K562 (cell line): ENCODE results near the gene QKI. TPM values are rescaled to one million over a fixed set of nuclear protein-coding genes. Genes with fewer than 3 reads are reported as not detected.
A peak's percentile ranks its signal among the peaks of the same experiment; 100 is the strongest.

ENCODE experiments used
- FOXK1 ChIP-seq: sonication (generic); formaldehyde crosslinking; IDR thresholded peaks from 2 replicates; pipeline ENCODE4 v1.8.0; 2022; ENCODE audit warnings: missing genetic modification reagents, mild to moderate bottlenecking, borderline replicate concordance
- GABPA ChIP-seq: fragments of 200-800 bp; sonication (Bioruptor generic); conservative IDR thresholded peaks from 2 replicates; pipeline ENCODE4 v1.6.1; 2016; ENCODE audit warnings: low read depth, missing genetic modification characterization, missing compliant biosample characterization
- GATAD2B ChIP-seq: fragments of 450-650 bp; IDR thresholded peaks from 2 replicates; pipeline ENCODE4 v1.6.1; 2017; ENCODE audit warnings: mild to moderate bottlenecking, borderline replicate concordance
- HMGN3 ChIP-seq: IDR thresholded peaks from 2 replicates; pipeline ENCODE4 v1.6.1; 2011; ENCODE audit warnings: borderline replicate concordance, low read depth, mild to moderate bottlenecking, mixed read lengths, low read length; ENCODE audit not compliant: insufficient read length; ENCODE audit errors: extremely low read depth
- MXI1 ChIP-seq: IDR thresholded peaks from 2 replicates; pipeline ENCODE4 v1.6.1; 2011; ENCODE audit warnings: low read depth, mild to moderate bottlenecking, improper control_type of control experiment, low read length
- RB1 ChIP-seq: fragments of 450-650 bp; IDR thresholded peaks from 2 replicates; pipeline ENCODE4 v1.6.1; 2017; ENCODE audit warnings: low read depth, mild to moderate bottlenecking
- RBFOX2 ChIP-seq: fragments of 200-400 bp; formaldehyde crosslinking; IDR thresholded peaks from 2 replicates; pipeline ENCODE4 v1.6.1; 2017; ENCODE audit warnings: low read depth, mild to moderate bottlenecking, low read length, moderate library complexity
- RCOR1 ChIP-seq, 2 experiments: IDR thresholded peaks; 2 replicates each; pipeline ENCODE4 v1.6.1; 2012; ENCODE audit warnings: low read depth in 2 of 2, low read length in 2 of 2, borderline replicate concordance in 1 of 2, improper control_type of control experiment in 1 of 2
- TBP ChIP-seq: optimal IDR thresholded peaks from 2 replicates; pipeline ENCODE3; 2011; ENCODE audit warnings: low read depth, low read length, improper control_type of control experiment
- ZNF197 ChIP-seq: fragments of 200-800 bp; sonication (Bioruptor generic); IDR thresholded peaks from 2 replicates; pipeline ENCODE4 v1.6.1; 2016; ENCODE audit warnings: low read depth, missing genetic modification characterization, missing compliant biosample characterization
- polyA plus RNA-seq, 8 experiments: library from polyadenylated mRNA; depleted of rRNA in 4 of 8; stranded (reverse) in 5 of 8; unstranded in 3 of 8; fragments of >200 nt; fragmentation: Nextera tagmentation in 2 of 8; fragmentation: Illumina TruSeq in 1 of 8; extraction: Ambion mirVana in 2 of 8; extraction: Trizol in 1 of 8; gene quantifications; 2 replicates each; pipeline versions ENCODE4 v1.2.1 to v1.2.3, GENCODE V29; 2011 to 2014; ENCODE audit warnings: inconsistent platforms in 1 of 8, missing spikeins in 1 of 8
- total RNA-seq, 7 experiments: library from RNA; depleted of rRNA in 6 of 7; stranded (reverse); fragments of >200 nt in 6 of 7; fragmentation: Illumina TruSeq in 2 of 7; extraction: Trizol in 2 of 7; gene quantifications; 2 replicates each; pipeline versions ENCODE4 v1.2.1 to v1.2.3, GENCODE V29; 2011 to 2021; ENCODE audit warnings: low replicate concordance in 1 of 7
- TF ChIP-seq, protein P1 (sequence below), 2 experiments: IDR thresholded peaks; 2 replicates each; pipeline ENCODE4 v1.6.1; 2012; ENCODE audit warnings: improper control_type of control experiment in 2 of 2, low read depth in 2 of 2, low read length in 2 of 2, borderline replicate concordance in 1 of 2
- TF ChIP-seq, protein P2 (sequence below): fragments of 450-650 bp; IDR thresholded peaks from 2 replicates; pipeline ENCODE4 v1.6.1; 2016; ENCODE audit warnings: antibody characterized with exemption

The QKI gene
- total and polyA plus RNA-seq, 9 of the 15 experiments (the other 6 are each of a cell fraction or from before 2014, with no cell fraction given): 20.4 to 215 (median 123) TPM

DNA sequence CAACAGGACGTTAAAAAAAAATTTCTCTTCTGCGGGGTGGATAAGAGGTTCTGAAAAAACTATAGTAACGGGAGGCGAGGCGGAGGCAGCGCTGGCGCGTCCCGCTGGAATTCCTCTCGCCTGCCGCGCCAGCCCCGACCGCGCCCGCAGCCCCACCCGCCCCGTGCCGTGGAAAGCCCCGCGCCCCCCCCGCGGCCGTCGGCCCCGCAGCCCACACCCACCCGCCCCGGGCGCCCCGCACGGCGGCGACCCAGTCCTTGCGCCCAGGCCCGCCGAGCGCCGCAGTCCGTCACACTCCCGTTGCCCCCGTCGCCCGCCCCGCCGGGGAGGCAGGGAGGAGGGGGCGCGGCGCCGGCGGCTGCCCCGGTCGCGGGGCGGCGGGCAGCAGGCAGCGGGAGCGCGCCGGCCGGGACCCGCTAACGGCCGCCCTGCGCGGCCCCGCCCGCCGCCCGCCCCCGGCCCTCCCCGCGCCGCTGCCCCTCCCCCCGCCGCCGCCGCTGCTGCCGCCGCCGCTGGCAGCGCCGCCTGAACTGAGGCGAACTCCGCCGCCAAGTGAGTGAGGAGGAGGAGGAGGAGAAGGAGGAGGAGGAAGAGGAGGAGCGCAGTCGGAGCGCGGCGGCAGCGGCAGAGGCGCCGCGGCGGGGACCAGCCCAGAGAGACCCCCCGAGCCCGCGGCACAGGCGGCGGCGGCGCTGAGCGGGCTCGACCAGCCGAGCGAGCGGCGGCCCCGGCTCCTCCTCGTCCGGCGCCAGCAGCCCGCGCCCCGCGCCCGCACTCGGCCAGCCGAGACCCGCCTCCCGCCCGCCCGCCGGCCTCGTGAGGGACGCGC is at the start of gene QKI (continued):
- TF ChIP-seq, protein P1, sequence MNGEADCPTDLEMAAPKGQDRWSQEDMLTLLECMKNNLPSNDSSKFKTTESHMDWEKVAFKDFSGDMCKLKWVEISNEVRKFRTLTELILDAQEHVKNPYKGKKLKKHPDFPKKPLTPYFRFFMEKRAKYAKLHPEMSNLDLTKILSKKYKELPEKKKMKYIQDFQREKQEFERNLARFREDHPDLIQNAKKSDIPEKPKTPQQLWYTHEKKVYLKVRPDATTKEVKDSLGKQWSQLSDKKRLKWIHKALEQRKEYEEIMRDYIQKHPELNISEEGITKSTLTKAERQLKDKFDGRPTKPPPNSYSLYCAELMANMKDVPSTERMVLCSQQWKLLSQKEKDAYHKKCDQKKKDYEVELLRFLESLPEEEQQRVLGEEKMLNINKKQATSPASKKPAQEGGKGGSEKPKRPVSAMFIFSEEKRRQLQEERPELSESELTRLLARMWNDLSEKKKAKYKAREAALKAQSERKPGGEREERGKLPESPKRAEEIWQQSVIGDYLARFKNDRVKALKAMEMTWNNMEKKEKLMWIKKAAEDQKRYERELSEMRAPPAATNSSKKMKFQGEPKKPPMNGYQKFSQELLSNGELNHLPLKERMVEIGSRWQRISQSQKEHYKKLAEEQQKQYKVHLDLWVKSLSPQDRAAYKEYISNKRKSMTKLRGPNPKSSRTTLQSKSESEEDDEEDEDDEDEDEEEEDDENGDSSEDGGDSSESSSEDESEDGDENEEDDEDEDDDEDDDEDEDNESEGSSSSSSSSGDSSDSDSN (IDR thresholded peaks at IDR 0.05; ENCODE audit: borderline replicate concordance in 1 of 2, low read depth in 2 of 2, low read length in 2 of 2): peak; percentile 65 to 88; a peak in 3 of 4 replicates
- TF ChIP-seq ZNF197 (peak; percentile 76), GATAD2B (peak; percentile 81), FOXK1 (CRISPR knock-in tag) (no peak), RB1 (peak; percentile 81), MXI1 (peak; percentile 45; the same call in 1 of the 2 replicates), RCOR1 (IDR thresholded peaks at IDR 0.05; ENCODE audit: borderline replicate concordance in 1 of 2, low read depth in 2 of 2, low read length in 2 of 2) (peak in 1 of 2 experiments; percentile 45; a peak in 1 of 4 replicates), RBFOX2 (peak; percentile 71), HMGN3 (peak; percentile 27), GABPA (peak; percentile 12; the same call in 1 of the 2 replicates), TBP (peak; percentile 61)
- TF ChIP-seq, protein P2, sequence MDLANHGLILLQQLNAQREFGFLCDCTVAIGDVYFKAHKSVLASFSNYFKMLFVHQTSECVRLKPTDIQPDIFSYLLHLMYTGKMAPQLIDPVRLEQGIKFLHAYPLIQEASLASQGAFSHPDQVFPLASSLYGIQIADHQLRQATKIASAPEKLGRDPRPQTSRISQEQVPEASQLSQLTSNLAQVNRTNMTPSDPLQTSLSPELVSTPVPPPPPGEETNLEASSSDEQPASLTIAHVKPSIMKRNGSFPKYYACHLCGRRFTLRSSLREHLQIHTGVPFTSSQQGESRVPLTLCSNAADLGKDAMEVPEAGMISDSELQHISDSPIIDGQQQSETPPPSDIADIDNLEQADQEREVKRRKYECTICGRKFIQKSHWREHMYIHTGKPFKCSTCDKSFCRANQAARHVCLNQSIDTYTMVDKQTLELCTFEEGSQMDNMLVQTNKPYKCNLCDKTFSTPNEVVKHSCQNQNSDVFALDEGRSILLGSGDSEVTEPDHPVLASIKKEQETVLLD: 0 out of 2 replicates have a peak, but pooled peaks have one; percentile 30
